Measurements from ENCODE around the gene MEIS1.

GRCh38 chr2:66594001-66594400 is 159.1 kb downstream of the MEIS1 start:
- TF ChIP-seq POLR2A (IDR thresholded peaks at IDR 0.05) (no peak), CTCF (IDR thresholded peaks at IDR 0.05) (no peak), EP300 (IDR thresholded peaks at IDR 0.05; ENCODE audit: low read depth) (no peak)

Data from transverse colon (tissue), 3 donors.